H9 (cell line): ENCODE measurements around the gene BTN2A1. TPM values are rescaled to one million over a fixed set of nuclear protein-coding genes. Genes with fewer than 3 reads are reported as not detected.

ENCODE experiments used
- DNase-seq: peaks from one replicate; pipeline ENCODE4 v3.0.0-alpha.2; 2017
- H2AFZ ChIP-seq: one replicate; pipeline ENCODE4 v1.6.1; 2013; ENCODE audit warnings: mild to moderate bottlenecking, low read length, control low read depth, moderate library complexity
- H2AK5ac ChIP-seq: 2 replicates; pipeline ENCODE4 v1.6.1; 2013; ENCODE audit warnings: low read length, control low read depth, mixed read lengths; ENCODE audit not compliant: insufficient read length
- H2BK120ac ChIP-seq: one replicate; pipeline ENCODE4 v1.6.1; 2013; ENCODE audit warnings: low read depth, mild to moderate bottlenecking, low read length, control low read depth, inconsistent platforms; ENCODE audit not compliant: poor library complexity, severe bottlenecking
- H2BK12ac ChIP-seq: 2 replicates; pipeline ENCODE4 v1.6.1; 2013; ENCODE audit warnings: low read length, control low read depth, mixed read lengths, low read depth; ENCODE audit not compliant: insufficient read length
- H2BK15ac ChIP-seq: 2 replicates; pipeline ENCODE4 v1.6.1; 2013; ENCODE audit warnings: low read depth, low read length, control low read depth
- H2BK20ac ChIP-seq: one replicate; pipeline ENCODE4 v1.6.1; 2013; ENCODE audit warnings: low read depth, mild to moderate bottlenecking, low read length, control low read depth, inconsistent platforms; ENCODE audit not compliant: poor library complexity, severe bottlenecking
- H2BK5ac ChIP-seq: 2 replicates; pipeline ENCODE4 v1.6.1; 2013; ENCODE audit warnings: low read length, control low read depth, mixed read lengths; ENCODE audit not compliant: insufficient read length
- H3K14ac ChIP-seq: 2 replicates; pipeline ENCODE4 v1.6.1; 2013; ENCODE audit warnings: low read length, control low read depth; ENCODE audit not compliant: insufficient read depth
- H3K18ac ChIP-seq: 2 replicates; pipeline ENCODE4 v1.6.1; 2013; ENCODE audit warnings: low read depth, mild to moderate bottlenecking, mixed read lengths, low read length, control low read depth; ENCODE audit not compliant: insufficient read length
- H3K23ac ChIP-seq: 2 replicates; pipeline ENCODE4 v1.6.1; 2013; ENCODE audit warnings: low read length, control low read depth, mixed read lengths, low read depth; ENCODE audit not compliant: insufficient read length
- H3K23me2 ChIP-seq: 2 replicates; pipeline ENCODE4 v1.6.1; 2013; ENCODE audit warnings: low read depth, mild to moderate bottlenecking, mixed read lengths, low read length, control low read depth; ENCODE audit not compliant: insufficient read length, poor library complexity, severe bottlenecking
- H3K27ac ChIP-seq: 2 replicates; pipeline ENCODE4 v1.5.1; 2013; ENCODE audit warnings: low read length, control low read depth, mixed read lengths, low read depth; ENCODE audit not compliant: insufficient read length
- H3K27me3 ChIP-seq: 2 replicates; pipeline ENCODE4 v1.6.1; 2013; ENCODE audit warnings: low read length, control low read depth, inconsistent platforms; ENCODE audit not compliant: insufficient read depth
- H3K4ac ChIP-seq: 2 replicates; pipeline ENCODE4 v1.6.1; 2013; ENCODE audit warnings: low read depth, mild to moderate bottlenecking, control low read depth, inconsistent platforms, low read length, moderate library complexity
- H3K4me1 ChIP-seq: 2 replicates; pipeline ENCODE4 v1.6.1; 2013; ENCODE audit warnings: low read length, control low read depth, inconsistent platforms; ENCODE audit not compliant: insufficient read depth
- H3K4me2 ChIP-seq: 2 replicates; pipeline ENCODE4 v1.6.1; 2013; ENCODE audit warnings: low read length, control low read depth, mixed read lengths; ENCODE audit not compliant: insufficient read length, insufficient read depth
- H3K56ac ChIP-seq: 2 replicates; pipeline ENCODE4 v1.6.1; 2013; ENCODE audit warnings: low read depth, mild to moderate bottlenecking, mixed read lengths, low read length, control low read depth; ENCODE audit not compliant: insufficient read length
- H3K79me1 ChIP-seq: 2 replicates; pipeline ENCODE4 v1.6.1; 2013; ENCODE audit warnings: low read depth, mild to moderate bottlenecking, moderate library complexity, low read length, control low read depth, inconsistent platforms; ENCODE audit not compliant: insufficient read depth, poor library complexity, severe bottlenecking
- H3K79me2 ChIP-seq: 2 replicates; pipeline ENCODE4 v1.6.1; 2013; ENCODE audit warnings: low read length, control low read depth, inconsistent platforms; ENCODE audit not compliant: insufficient read depth
- H3K9ac ChIP-seq: 2 replicates; pipeline ENCODE4 v1.6.1; 2013; ENCODE audit warnings: low read length, control low read depth, mixed read lengths; ENCODE audit not compliant: insufficient read length; ENCODE audit errors: extremely low read depth
- H3K9me3 ChIP-seq: one replicate; pipeline ENCODE4 v1.6.1; 2013; ENCODE audit warnings: low read depth, low read length, inconsistent platforms; ENCODE audit not compliant: control insufficient read depth
- H3T11ph ChIP-seq: one replicate; pipeline ENCODE4 v1.6.1; 2013; ENCODE audit warnings: mild to moderate bottlenecking, low read length, control low read depth, inconsistent platforms
- H4K20me1 ChIP-seq: one replicate; pipeline ENCODE4 v1.6.1; 2013; ENCODE audit not compliant: control insufficient read depth, insufficient read length, insufficient read depth
- H4K5ac ChIP-seq: 2 replicates; pipeline ENCODE4 v1.6.1; 2013; ENCODE audit warnings: low read depth, mild to moderate bottlenecking, mixed read lengths, low read length, control low read depth; ENCODE audit not compliant: insufficient read length
- H4K8ac ChIP-seq: replicated peaks from 2 replicates; pipeline ENCODE4 v1.6.1; 2013; ENCODE audit warnings: low read length, control low read depth, mixed read lengths, low read depth; ENCODE audit not compliant: insufficient read length
- H4K91ac ChIP-seq: 2 replicates; pipeline ENCODE4 v1.6.1; 2013; ENCODE audit warnings: low read depth, mild to moderate bottlenecking, moderate library complexity, mixed read lengths, low read length, control low read depth; ENCODE audit not compliant: insufficient read length
- H3K27ac Mint-ChIP-seq, 3 experiments: 2 replicates in 2 of 3; 3 replicates in 1 of 3; pipeline ENCODE4 v1.8.0; 2020 to 2021; ENCODE audit warnings: mixed read lengths in 3 of 3, mild to moderate bottlenecking in 1 of 3, moderate library complexity in 1 of 3
- H3K27me3 Mint-ChIP-seq: 2 replicates; pipeline ENCODE4 v1.8.0; 2021; ENCODE audit warnings: low read depth, mild to moderate bottlenecking, moderate library complexity, mixed read lengths
- H3K36me3 Mint-ChIP-seq, 3 experiments: 2 replicates in 2 of 3; 3 replicates in 1 of 3; pipeline ENCODE4 v1.8.0; 2020 to 2021; ENCODE audit warnings: low read depth in 3 of 3, mixed read lengths in 3 of 3; ENCODE audit not compliant: insufficient read depth in 1 of 3
- H3K4me1 Mint-ChIP-seq, 2 experiments: 2 replicates each; pipeline ENCODE4 v1.8.0; 2020; ENCODE audit warnings: mixed read lengths in 2 of 2
- H3K4me3 Mint-ChIP-seq, 2 experiments: 2 replicates in 1 of 2; 3 replicates in 1 of 2; pipeline ENCODE4 v1.8.0; 2020 to 2021; ENCODE audit warnings: mild to moderate bottlenecking in 2 of 2, mixed read lengths in 2 of 2, moderate library complexity in 1 of 2
- H3K9me3 Mint-ChIP-seq, 2 experiments: 2 replicates in 1 of 2; 3 replicates in 1 of 2; pipeline ENCODE4 v1.8.0; 2020; ENCODE audit warnings: mild to moderate bottlenecking in 2 of 2, mixed read lengths in 2 of 2, moderate library complexity in 1 of 2
- WGBS: extraction: QIAGEN DNeasy Blood & Tissue Kit; methylation state at CpG from one replicate; pipeline ENCODE4 v1.1.7; 2013; ENCODE audit warnings: missing lambda C conversion rate, low lambda C conversion rate, mixed read lengths; ENCODE audit not compliant: insufficient read length; ENCODE audit errors: extremely low coverage; 5-methylcytosine and 5-hydroxymethylcytosine counted together
- total RNA-seq: library from RNA; stranded (reverse); gene quantifications from 2 replicates; pipeline ENCODE4 v1.2.1, GENCODE V29; 2021
- TF ChIP-seq, protein P1 (sequence below): fragments of 200-600 bp; sonication (generic); conservative IDR thresholded peaks from 3 replicates; pipeline ENCODE4 v1.8.0; 2021; ENCODE audit warnings: antibody characterized with exemption, mild to moderate bottlenecking

BTN2A1 gene
- total RNA-seq, 1 experiment from 2014 or later = 18.4 TPM

DNA sequence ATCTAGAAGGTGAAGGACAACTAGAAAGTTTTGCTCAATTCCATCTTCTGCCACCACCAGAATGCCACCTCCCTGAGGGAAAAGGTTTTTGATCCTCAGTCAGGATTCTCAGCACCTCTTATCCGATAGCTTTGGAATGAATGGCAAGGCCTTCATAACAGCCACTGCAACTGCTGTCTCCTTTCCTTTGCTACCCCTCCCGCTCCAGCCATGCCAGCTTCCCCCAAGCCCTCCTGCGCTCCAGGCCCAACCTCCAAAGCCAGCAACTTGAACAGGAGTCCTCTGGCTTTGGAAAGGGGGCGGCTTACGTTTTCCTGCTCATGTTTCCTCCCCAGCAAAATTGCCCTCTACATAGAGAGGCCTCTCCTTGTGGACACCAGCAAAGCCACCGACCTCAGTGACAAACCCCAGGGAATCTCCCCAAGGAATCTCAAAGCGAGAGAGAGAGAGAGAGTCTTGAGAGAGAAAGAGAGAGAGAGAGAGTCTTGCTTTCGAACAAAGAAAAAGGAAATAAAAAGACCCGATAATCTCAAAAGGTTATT, 420 bp upstream of the BTN2A1 start:
- H4K8ac ChIP-seq = no peak overlapping the region
- H3K14ac ChIP-seq = peak overlapping the region; percentile 70; the same call in 1 of the 2 replicates
- DNase-seq = peak; percentile 58
- H3K4ac ChIP-seq = no peak overlapping the region
- Mint-ChIP-seq H3K9me3 (no peaks in the 10 kb centered on the region), H3K27me3 (no peaks in the 10 kb centered on the region; the same call in none of the 2 replicates), H3K27ac (peak overlapping the region; percentile 91 to 99 (median 98)), H3K4me1 (peaks cover 15 to 19% of the 10 kb centered on the region in 2 experiments), H3K36me3 (peaks cover 24 to 30% (median 28%) of the 10 kb centered on the region in 3 experiments), H3K4me3 (peak overlapping the region; percentile 85 to 98)
- WGBS = no CpG with 5 or more reads among the region's 9 CpGs
- peak overlapping the region; percentile 83 for H3T11ph ChIP-seq
- TF ChIP-seq, protein P1, sequence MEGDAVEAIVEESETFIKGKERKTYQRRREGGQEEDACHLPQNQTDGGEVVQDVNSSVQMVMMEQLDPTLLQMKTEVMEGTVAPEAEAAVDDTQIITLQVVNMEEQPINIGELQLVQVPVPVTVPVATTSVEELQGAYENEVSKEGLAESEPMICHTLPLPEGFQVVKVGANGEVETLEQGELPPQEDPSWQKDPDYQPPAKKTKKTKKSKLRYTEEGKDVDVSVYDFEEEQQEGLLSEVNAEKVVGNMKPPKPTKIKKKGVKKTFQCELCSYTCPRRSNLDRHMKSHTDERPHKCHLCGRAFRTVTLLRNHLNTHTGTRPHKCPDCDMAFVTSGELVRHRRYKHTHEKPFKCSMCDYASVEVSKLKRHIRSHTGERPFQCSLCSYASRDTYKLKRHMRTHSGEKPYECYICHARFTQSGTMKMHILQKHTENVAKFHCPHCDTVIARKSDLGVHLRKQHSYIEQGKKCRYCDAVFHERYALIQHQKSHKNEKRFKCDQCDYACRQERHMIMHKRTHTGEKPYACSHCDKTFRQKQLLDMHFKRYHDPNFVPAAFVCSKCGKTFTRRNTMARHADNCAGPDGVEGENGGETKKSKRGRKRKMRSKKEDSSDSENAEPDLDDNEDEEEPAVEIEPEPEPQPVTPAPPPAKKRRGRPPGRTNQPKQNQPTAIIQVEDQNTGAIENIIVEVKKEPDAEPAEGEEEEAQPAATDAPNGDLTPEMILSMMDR = no peak
- peak overlapping the region; percentile 92 for H3K4me2 ChIP-seq
- no peak overlapping the region for H2BK20ac ChIP-seq
- peaks cover 4% of the 10 kb centered on the region for H3K23me2 ChIP-seq
- H3K79me2 ChIP-seq = no peaks in the 10 kb centered on the region
- no peaks in the 10 kb centered on the region for H3K9me3 ChIP-seq
- no peak overlapping the region for H2BK120ac ChIP-seq
- H3K79me1 ChIP-seq = no peaks in the 10 kb centered on the region
- no peaks in the 10 kb centered on the region for H3K27me3 ChIP-seq
- no peak overlapping the region for H3K56ac ChIP-seq
- peak overlapping the region; percentile 68 for H3K18ac ChIP-seq
- peak overlapping the region; percentile 100 for H2AFZ ChIP-seq
- no peaks in the 10 kb centered on the region for H4K20me1 ChIP-seq
- no peak overlapping the region for H4K5ac ChIP-seq
- H3K4me1 ChIP-seq = peaks cover 3% of the 10 kb centered on the region; the same call in 1 of the 2 replicates
- no peak overlapping the region for H2BK12ac ChIP-seq
- peak overlapping the region; percentile 46 for H2BK5ac ChIP-seq
- H3K23ac ChIP-seq = no peak overlapping the region
- H3K9ac ChIP-seq = peak overlapping the region; percentile 68
- H2AK5ac ChIP-seq = no peak overlapping the region
- no peak overlapping the region for H4K91ac ChIP-seq
- no peak overlapping the region for H3K27ac ChIP-seq
- H2BK15ac ChIP-seq = no peak overlapping the region
